HepG2 (cell line): ENCODE data around the gene ADGRG1. TPM values are rescaled to one million over a fixed set of nuclear protein-coding genes. Genes with fewer than 3 reads are reported as not detected.

Experiments used
- ATM ChIP-seq: fragments of 450-650 bp; IDR thresholded peaks from 2 replicates; pipeline ENCODE4 v1.7.1; 2017; ENCODE audit warnings: mild to moderate bottlenecking, borderline replicate concordance
- CENPX ChIP-seq: sonication (generic); formaldehyde crosslinking; IDR thresholded peaks from 2 replicates; pipeline ENCODE4 v1.9.0; 2021; ENCODE audit warnings: mild to moderate bottlenecking, missing genetic modification reagents, moderate library complexity
- FIP1L1 ChIP-seq: fragments of 200-400 bp; formaldehyde crosslinking; IDR thresholded peaks from 2 replicates; pipeline ENCODE4 v1.6.1; 2018; ENCODE audit warnings: low read depth, mild to moderate bottlenecking, low read length, moderate library complexity, borderline replicate concordance; ENCODE audit not compliant: insufficient read depth
- HMGA1 ChIP-seq: sonication (generic); formaldehyde crosslinking; conservative IDR thresholded peaks from 2 replicates; pipeline ENCODE4 v1.4.0; 2020; ENCODE audit warnings: missing genetic modification reagents
- JARID2 ChIP-seq: sonication (generic); formaldehyde crosslinking; IDR thresholded peaks from 2 replicates; pipeline ENCODE4 v1.8.1; 2023; ENCODE audit warnings: missing genetic modification reagents, inconsistent platforms; ENCODE audit not compliant: insufficient replicate concordance
- KDM1A ChIP-seq: IDR thresholded peaks from 2 replicates; pipeline ENCODE4 v1.6.1; 2016; ENCODE audit warnings: missing compliant biosample characterization
- MAX ChIP-seq: IDR thresholded peaks from 2 replicates; pipeline ENCODE4 v1.6.1; 2012; ENCODE audit warnings: inconsistent platforms
- MBD4 ChIP-seq: IDR thresholded peaks from 2 replicates; pipeline ENCODE4 v1.6.1; 2012; ENCODE audit warnings: low read length, inconsistent platforms, borderline replicate concordance
- PAXIP1 ChIP-seq: sonication (generic); formaldehyde crosslinking; conservative IDR thresholded peaks from 2 replicates; pipeline ENCODE4 v1.4.0; 2020; ENCODE audit warnings: mild to moderate bottlenecking, missing genetic modification reagents, moderate library complexity
- PCBP1 ChIP-seq: fragments of 200-400 bp; formaldehyde crosslinking; IDR thresholded peaks from 2 replicates; pipeline ENCODE4 v1.6.1; 2017; ENCODE audit warnings: mild to moderate bottlenecking, low read depth, low read length, borderline replicate concordance
- PRMT3 ChIP-seq: sonication (generic); formaldehyde crosslinking; IDR thresholded peaks from 2 replicates; pipeline ENCODE4 v1.8.1; 2022; ENCODE audit warnings: low read depth, mild to moderate bottlenecking, moderate library complexity, missing genetic modification reagents, borderline replicate concordance
- SAP130 ChIP-seq: IDR thresholded peaks from 2 replicates; pipeline ENCODE4 v1.6.1; 2016; ENCODE audit warnings: low read depth
- SKI ChIP-seq: fragments of 450-650 bp; IDR thresholded peaks from one replicate; pipeline ENCODE4 v1.6.1; 2018; ENCODE audit warnings: mild to moderate bottlenecking; ENCODE audit not compliant: partially characterized antibody
- TFDP1 ChIP-seq: IDR thresholded peaks from 2 replicates; pipeline ENCODE4 v1.6.1; 2016; ENCODE audit warnings: missing compliant biosample characterization, missing genetic modification reagents, borderline replicate concordance
- ZBTB25 ChIP-seq: IDR thresholded peaks from 2 replicates; pipeline ENCODE4 v1.6.1; 2018; ENCODE audit warnings: missing genetic modification reagents
- ZKSCAN5 ChIP-seq: sonication (generic); formaldehyde crosslinking; IDR thresholded peaks from 2 replicates; pipeline ENCODE4 v1.5.1; 2020; ENCODE audit warnings: mild to moderate bottlenecking, missing genetic modification reagents
- ZNF24 ChIP-seq: fragments of 450-650 bp; IDR thresholded peaks from 2 replicates; pipeline ENCODE4 v1.6.1; 2017; ENCODE audit warnings: antibody characterized with exemption, mild to moderate bottlenecking
- ZNF503 ChIP-seq: sonication (generic); formaldehyde crosslinking; IDR thresholded peaks from 2 replicates; pipeline ENCODE4 v1.4.0; 2020; ENCODE audit warnings: missing genetic modification reagents
- ZNF547 ChIP-seq: sonication (generic); formaldehyde crosslinking; IDR thresholded peaks from 2 replicates; pipeline ENCODE4 v1.5.1; 2020; ENCODE audit warnings: mild to moderate bottlenecking, missing genetic modification reagents
- ZNF772 ChIP-seq: sonication (generic); formaldehyde crosslinking; IDR thresholded peaks from 2 replicates; pipeline ENCODE4 v1.5.0; 2020; ENCODE audit warnings: mild to moderate bottlenecking, missing genetic modification reagents
- ZNF891 ChIP-seq: sonication (generic); formaldehyde crosslinking; IDR thresholded peaks from 2 replicates; pipeline ENCODE4 v1.5.0; 2020; ENCODE audit warnings: mild to moderate bottlenecking, missing genetic modification reagents
- ZSCAN21 ChIP-seq: sonication (generic); formaldehyde crosslinking; IDR thresholded peaks from 2 replicates; pipeline ENCODE4 v1.8.0; 2022; ENCODE audit warnings: mild to moderate bottlenecking, missing genetic modification reagents, moderate library complexity, borderline replicate concordance
- polyA plus RNA-seq, 8 experiments: library from polyadenylated mRNA; depleted of rRNA in 3 of 8; stranded (reverse) in 7 of 8; unstranded in 1 of 8; fragments of >200 nt; fragmentation: Illumina TruSeq in 4 of 8; extraction: Trizol in 4 of 8; gene quantifications; 2 replicates each; pipeline versions ENCODE4 v1.2.1 to v1.2.3, GENCODE V29; 2011 to 2016; ENCODE audit warnings: low read depth in 4 of 8, missing spikeins in 1 of 8, mixed read lengths in 1 of 8; ENCODE audit not compliant: insufficient read depth in 1 of 8
- total RNA-seq, 5 experiments: library from RNA; depleted of rRNA; stranded (reverse); fragments of >200 nt; fragmentation: Illumina TruSeq; extraction: Trizol; gene quantifications; 2 replicates each; pipeline ENCODE4 v1.2.3, GENCODE V29; 2016; ENCODE audit warnings: low read depth in 1 of 5

The ADGRG1 gene
- total and polyA plus RNA-seq, 2 of the 13 experiments (the other 11 are each of a cell fraction or from before 2014, with no cell fraction given): 2.7 to 5.9 TPM

GRCh38 chr16:57619606-57620334, 8.7 kb upstream of the ADGRG1 start (continued):
- 0 out of 2 replicates have a peak, but pooled peaks have one; percentile 34 for TF ChIP-seq PAXIP1 (CRISPR knock-in tag)
- TF ChIP-seq MAX: no peak
- no peak for TF ChIP-seq KDM1A (CRISPR knock-in tag)
- TF ChIP-seq SKI: peak; percentile 57
- no peak for TF ChIP-seq ZBTB25 (CRISPR knock-in tag)
- no peak for TF ChIP-seq PRMT3 (CRISPR knock-in tag)
- no peak for TF ChIP-seq ZKSCAN5
- no peak for TF ChIP-seq ATM
- 0 out of 2 replicates have a peak, but pooled peaks have one; percentile 4 for TF ChIP-seq ZNF891
- TF ChIP-seq FIP1L1: no peak
- no peak for TF ChIP-seq ZNF24
- no peak for TF ChIP-seq HMGA1 (CRISPR knock-in tag)
- TF ChIP-seq MBD4: no peak
- no peak for TF ChIP-seq ZNF772
- peak; percentile 40; the same call in 1 of the 2 replicates for TF ChIP-seq SAP130 (CRISPR knock-in tag)
- no peak for TF ChIP-seq CENPX (CRISPR knock-in tag)
- TF ChIP-seq JARID2 (CRISPR knock-in tag): peak; percentile 59
- peak; percentile 16; the same call in 1 of the 2 replicates for TF ChIP-seq PCBP1
- TF ChIP-seq ZNF547 (CRISPR knock-in tag): peak; percentile 60; the same call in 1 of the 2 replicates
- TF ChIP-seq ZSCAN21: peak; percentile 75; the same call in 1 of the 2 replicates
- no peak for TF ChIP-seq ZNF503 (CRISPR knock-in tag)
- TF ChIP-seq TFDP1 (CRISPR knock-in tag): no peak
